SK-N-SH (cell line): ENCODE data around the gene ZNF473. TPM values are rescaled to one million over a fixed set of nuclear protein-coding genes. Genes with fewer than 3 reads are reported as not detected.

Source experiments
- CTCF ChIA-PET: fragments of 300-600, 350-600 bp; formaldehyde crosslinking; extraction: SDS; loops from one replicate; lab custom pipeline; 2021; lab: Yijun Ruan, JAX
- POLR2A ChIA-PET: fragments of 350-600 bp; sonication (Branson Sonifier 250); formaldehyde crosslinking; extraction: SDS; loops from one replicate; lab custom pipeline; 2020; ENCODE audit warnings: antibody characterized with exemption, inconsistent platforms; lab: Yijun Ruan, JAX
- DNase-seq: peaks from one replicate; pipeline ENCODE4 v3.0.0; 2012
- H2AFZ ChIP-seq: fragments of 200-600 bp; sonication (generic); 2 replicates; pipeline ENCODE4 v1.8.1; 2016; ENCODE audit warnings: antibody characterized with exemption, mild to moderate bottlenecking, low read depth
- H3F3A ChIP-seq: fragments of 200-600 bp; sonication (generic); replicated peaks from 2 replicates; pipeline ENCODE3; 2016; ENCODE audit warnings: antibody characterized with exemption, mild to moderate bottlenecking; ENCODE audit not compliant: insufficient read depth
- H3K27ac ChIP-seq, 2 experiments: fragments of 200-500 bp in 1 of 2; fragments of 200-600 bp in 1 of 2; sonication (Bioruptor generic) in 1 of 2; sonication (generic), shearing (Covaris generic) in 1 of 2; 2 replicates each; pipeline versions ENCODE4 v1.5.1 to v1.6.1; 2014 to 2016; ENCODE audit warnings: low read depth in 2 of 2, inconsistent platforms in 1 of 2, low read length in 1 of 2, mild to moderate bottlenecking in 1 of 2, mixed read lengths in 1 of 2
- H3K27me3 ChIP-seq: fragments of 200-600 bp; sonication (generic), shearing (Covaris generic); 2 replicates; pipeline ENCODE4 v1.6.1; 2016; ENCODE audit warnings: mixed run types; ENCODE audit not compliant: insufficient read depth
- H3K36me3 ChIP-seq, 2 experiments: fragments of 200-500 bp in 1 of 2; fragments of 200-600 bp in 1 of 2; sonication (Bioruptor generic) in 1 of 2; sonication (generic) in 1 of 2; replicated peaks in 1 of 2; 2 replicates each; pipeline versions ENCODE3 to v1.5.1; 2014 to 2016; ENCODE audit warnings: low read length in 1 of 2, mild to moderate bottlenecking in 1 of 2; ENCODE audit not compliant: insufficient read depth in 2 of 2, control insufficient read depth in 1 of 2
- H3K4me1 ChIP-seq, 2 experiments: fragments of 200-500 bp in 1 of 2; fragments of 200-600 bp in 1 of 2; sonication (Bioruptor generic) in 1 of 2; sonication (generic), shearing (Covaris generic) in 1 of 2; 2 replicates each; pipeline versions ENCODE4 v1.5.1 to v1.6.1; 2014 to 2016; ENCODE audit warnings: low read depth in 1 of 2, low read length in 1 of 2, mixed run types in 1 of 2; ENCODE audit not compliant: insufficient read depth in 2 of 2, control insufficient read depth in 1 of 2
- H3K4me2 ChIP-seq: fragments of 200-600 bp; sonication (generic), shearing (Covaris generic); 2 replicates; pipeline ENCODE4 v1.6.1; 2017; ENCODE audit warnings: mixed run types
- H3K4me3 ChIP-seq, 2 experiments: fragments of 200-500 bp in 1 of 2; fragments of 200-600 bp in 1 of 2; sonication (Bioruptor generic) in 1 of 2; sonication (generic), shearing (Covaris generic) in 1 of 2; 2 replicates each; pipeline versions ENCODE4 v1.5.1 to v1.8.1; 2014 to 2016; ENCODE audit warnings: low read depth in 2 of 2, inconsistent platforms in 1 of 2, low read length in 1 of 2, mild to moderate bottlenecking in 1 of 2, mixed read lengths in 1 of 2, moderate library complexity in 1 of 2
- H3K79me2 ChIP-seq: fragments of 200-600 bp; sonication (generic); 2 replicates; pipeline ENCODE4 v1.8.1; 2017; ENCODE audit warnings: mild to moderate bottlenecking; ENCODE audit not compliant: insufficient read depth
- H3K9ac ChIP-seq: fragments of 200-600 bp; sonication (generic); 2 replicates; pipeline ENCODE4 v1.6.1; 2017; ENCODE audit warnings: mixed run types
- H3K9me2 ChIP-seq: fragments of 200-600 bp; sonication (generic); 2 replicates; pipeline ENCODE4 v1.6.1; 2017; ENCODE audit warnings: mixed run types
- H3K9me3 ChIP-seq: fragments of 200-600 bp; sonication (generic); 2 replicates; pipeline ENCODE4 v1.6.1; 2017; ENCODE audit warnings: mixed run types, mild to moderate bottlenecking, moderate library complexity
- H4K20me1 ChIP-seq: fragments of 200-600 bp; sonication (generic); 2 replicates; pipeline ENCODE4 v1.6.1; 2017; ENCODE audit warnings: mild to moderate bottlenecking, mixed run types; ENCODE audit not compliant: insufficient read depth
- CHD2 ChIP-seq: fragments of 150-350 bp; IDR thresholded peaks from 2 replicates; pipeline ENCODE4 v1.6.1; 2018; ENCODE audit warnings: low read length; ENCODE audit not compliant: partially characterized antibody
- CTCF ChIP-seq: fragments of 200-600 bp; sonication (generic); IDR thresholded peaks from 2 replicates; pipeline ENCODE4 v1.6.1; 2017; ENCODE audit warnings: antibody characterized with exemption, mild to moderate bottlenecking, moderate library complexity
- EZH2phosphoT487 ChIP-seq: fragments of 200-600 bp; sonication (generic); IDR thresholded peaks from 2 replicates; pipeline ENCODE4 v1.6.1; 2017; ENCODE audit warnings: low read depth, mixed run types, mild to moderate bottlenecking, antibody characterized with exemption, moderate library complexity, borderline replicate concordance
- FOSL2 ChIP-seq: IDR thresholded peaks from 2 replicates; pipeline ENCODE4 v1.4.0; 2012; ENCODE audit warnings: low read depth, mild to moderate bottlenecking, moderate library complexity, borderline replicate concordance
- GABPA ChIP-seq: IDR thresholded peaks from 2 replicates; pipeline ENCODE4 v1.4.0; 2012; ENCODE audit warnings: low read depth, mild to moderate bottlenecking
- GATA2 ChIP-seq: sonication (generic); formaldehyde crosslinking; IDR thresholded peaks from 2 replicates; pipeline ENCODE4 v1.5.0; 2020; ENCODE audit warnings: mild to moderate bottlenecking, missing genetic modification reagents
- JUND ChIP-seq: IDR thresholded peaks from 2 replicates; pipeline ENCODE4 v1.4.0; 2012
- MEF2A ChIP-seq: IDR thresholded peaks from 2 replicates; pipeline ENCODE4 v1.4.0; 2012; ENCODE audit warnings: low read depth, borderline replicate concordance
- MXI1 ChIP-seq: IDR thresholded peaks from 2 replicates; pipeline ENCODE4 v1.6.1; 2012; ENCODE audit warnings: mild to moderate bottlenecking, low read depth, low read length, improper control_type of control experiment
- RAD21 ChIP-seq: IDR thresholded peaks from 2 replicates; pipeline ENCODE4 v1.6.1; 2012; ENCODE audit warnings: mild to moderate bottlenecking, low read length
- RCOR1 ChIP-seq: fragments of 150-350 bp; IDR thresholded peaks from 2 replicates; pipeline ENCODE4 v1.6.1; 2017; ENCODE audit warnings: antibody characterized with exemption, low read length
- SIN3A ChIP-seq: IDR thresholded peaks from 2 replicates; pipeline ENCODE4 v1.6.1; 2012; ENCODE audit warnings: low read depth, mild to moderate bottlenecking, low read length, moderate library complexity, borderline replicate concordance
- TAF1 ChIP-seq: IDR thresholded peaks from 2 replicates; pipeline ENCODE4 v1.6.1; 2012; ENCODE audit warnings: low read depth, mild to moderate bottlenecking, low read length, moderate library complexity, borderline replicate concordance
- TCF12 ChIP-seq: IDR thresholded peaks from 2 replicates; pipeline ENCODE4 v1.4.0; 2012
- TEAD4 ChIP-seq: IDR thresholded peaks from 2 replicates; pipeline ENCODE4 v1.4.0; 2012; ENCODE audit warnings: mild to moderate bottlenecking, borderline replicate concordance; ENCODE audit not compliant: insufficient read depth
- USF1 ChIP-seq: IDR thresholded peaks from 2 replicates; pipeline ENCODE4 v1.4.0; 2012; ENCODE audit warnings: low read depth, borderline replicate concordance
- USF2 ChIP-seq: fragments of 150-350 bp; IDR thresholded peaks from 2 replicates; pipeline ENCODE4 v1.6.1; 2017; ENCODE audit warnings: antibody characterized with exemption, low read length, low read depth, borderline replicate concordance
- ZBTB33 ChIP-seq: IDR thresholded peaks from 2 replicates; pipeline ENCODE4 v1.4.0; 2012; ENCODE audit warnings: low read depth, borderline replicate concordance
- WGBS: methylation state at CpG from one replicate; pipeline ENCODE4 v1.1.6; 2017; ENCODE audit warnings: low lambda C conversion rate; 5-methylcytosine and 5-hydroxymethylcytosine counted together
- polyA plus RNA-seq, 3 experiments: library from polyadenylated mRNA; depleted of rRNA; stranded (reverse); fragments of >200 nt; gene quantifications; 2 replicates each; pipeline ENCODE4 v1.2.3, GENCODE V29; 2012
- TF ChIP-seq, protein P1 (sequence below): fragments of 150-350 bp; IDR thresholded peaks from 2 replicates; pipeline ENCODE4 v1.6.1; 2016; ENCODE audit warnings: mild to moderate bottlenecking, low read depth, low read length

The ZNF473 gene
- polyA plus RNA-seq, 1 of the 3 experiments (the other 2 are of a cell fraction) = 5.4 TPM

DNA sequence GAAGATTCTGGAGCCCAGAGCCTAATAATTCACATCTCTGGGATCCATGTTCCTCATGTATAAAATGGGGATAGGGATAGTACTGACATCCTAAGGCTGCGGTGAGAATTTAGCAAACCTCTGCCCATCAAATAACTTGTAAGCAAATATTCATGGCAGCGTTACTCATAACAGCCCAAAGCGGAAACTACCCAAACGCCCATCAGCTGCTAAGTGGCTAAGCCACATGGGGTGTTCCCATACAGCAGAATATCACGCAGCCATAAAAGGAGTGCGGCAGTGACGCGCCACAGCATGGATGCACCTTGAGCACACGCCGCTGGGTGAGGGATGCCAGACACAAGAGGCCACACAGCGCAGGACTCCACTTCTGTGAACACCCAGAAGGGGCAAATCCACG, 20.4 kb upstream of the ZNF473 start (continued):
- TF ChIP-seq CTCF = no peak

- Histone ChIP-seq H3K4me2 (no peak overlapping the region), H3K9ac (no peak overlapping the region), H3K4me3 (no peak overlapping the region), H3K9me3 (no peaks in the 10 kb centered on the region), H3K36me3 (peaks cover 30 to 34% of the 10 kb centered on the region in 2 experiments), H3K79me2 (no peaks in the 10 kb centered on the region), H3F3A (peaks cover 10% of the 10 kb centered on the region), H3K27ac (no peak overlapping the region), H3K9me2 (no peaks in the 10 kb centered on the region), H3K27me3 (no peaks in the 10 kb centered on the region), H3K4me1 (peaks cover 0 to 9% of the 10 kb centered on the region in 2 experiments; a peak in 2 of 4 replicates), H2AFZ (no peak overlapping the region), H4K20me1 (peaks cover 14% of the 10 kb centered on the region)
- ChIA-PET POLR2A (no interaction called here), CTCF (no interaction called here)
- no peak for DNase-seq
- TF ChIP-seq CHD2 = no peak
- WGBS = 98% methylated on average over 8 of the region's 10 CpGs
These were observed 18.6 kb upstream of the ZNF473 start for GRCh38 chr19:50007170-50007569.

GRCh38 chr19:50007947-50008346, 17.9 kb upstream of the ZNF473 start:
- no peaks in the 10 kb centered on the region for H3K79me2 ChIP-seq
- no peak overlapping the region for H2AFZ ChIP-seq
- ChIA-PET POLR2A (no interaction called here), CTCF (no interaction called here)
- H3F3A ChIP-seq = peaks cover 10% of the 10 kb centered on the region
- H3K9ac ChIP-seq = no peak overlapping the region
- TF ChIP-seq JUND = no peak
- TF ChIP-seq TAF1 = no peak
- TF ChIP-seq TCF12 = no peak
- TF ChIP-seq TEAD4 = no peak
- TF ChIP-seq RAD21 = no peak
- no peak for TF ChIP-seq USF2
- no peak for TF ChIP-seq GABPA
- TF ChIP-seq EZH2phosphoT487 = no peak
- TF ChIP-seq ZBTB33 = no peak
- TF ChIP-seq SIN3A = no peak
- no peak for TF ChIP-seq USF1
- TF ChIP-seq GATA2 (CRISPR knock-in tag) = no peak
- no peak for TF ChIP-seq MEF2A
- no peak for TF ChIP-seq MXI1
- TF ChIP-seq RCOR1 = no peak
- TF ChIP-seq, protein P1, sequence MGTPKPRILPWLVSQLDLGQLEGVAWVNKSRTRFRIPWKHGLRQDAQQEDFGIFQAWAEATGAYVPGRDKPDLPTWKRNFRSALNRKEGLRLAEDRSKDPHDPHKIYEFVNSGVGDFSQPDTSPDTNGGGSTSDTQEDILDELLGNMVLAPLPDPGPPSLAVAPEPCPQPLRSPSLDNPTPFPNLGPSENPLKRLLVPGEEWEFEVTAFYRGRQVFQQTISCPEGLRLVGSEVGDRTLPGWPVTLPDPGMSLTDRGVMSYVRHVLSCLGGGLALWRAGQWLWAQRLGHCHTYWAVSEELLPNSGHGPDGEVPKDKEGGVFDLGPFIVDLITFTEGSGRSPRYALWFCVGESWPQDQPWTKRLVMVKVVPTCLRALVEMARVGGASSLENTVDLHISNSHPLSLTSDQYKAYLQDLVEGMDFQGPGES = no peak
- no peak for TF ChIP-seq FOSL2
- TF ChIP-seq, all 33 proteins: peak for 0
- no peaks in the 10 kb centered on the region for H3K27me3 ChIP-seq
- H4K20me1 ChIP-seq = peaks cover 9% of the 10 kb centered on the region
- no peak for DNase-seq
- peaks cover 24 to 34% of the 10 kb centered on the region in 2 experiments for H3K36me3 ChIP-seq
- no peak overlapping the region for H3K4me2 ChIP-seq
- H3K9me2 ChIP-seq = no peaks in the 10 kb centered on the region
- H3K27ac ChIP-seq = no peak overlapping the region
- WGBS = 96% methylated on average over 2 of the region's 2 CpGs
- peaks cover 0 to 9% of the 10 kb centered on the region in 2 experiments; a peak in 2 of 4 replicates for H3K4me1 ChIP-seq
- no peaks in the 10 kb centered on the region for H3K9me3 ChIP-seq
- H3K4me3 ChIP-seq = no peak overlapping the region
